HepG2 (cell line): ENCODE measurements around the gene SIX5. TPM values are rescaled to one million over a fixed set of nuclear protein-coding genes. Genes with fewer than 3 reads are reported as not detected.

Experiments used
- ATAC-seq: fragments of 200-7000 bp; cut with Tn5 transposase; 3 replicates; pipeline ENCODE4 v1.9.1; 2020; ENCODE audit warnings: mild to moderate bottlenecking, moderate library complexity
- BruUV-seq: library from RNA; stranded (reverse); fragments of 400-500 nt; replicated peaks from 2 replicates; lab custom pipeline; 2021; lab: Mats Ljungman, UMichigan
- CTCF ChIA-PET: fragments of 300-600 bp; formaldehyde crosslinking; extraction: SDS; loops from one replicate; lab custom pipeline; 2021; ENCODE audit warnings: low total read pairs, inconsistent platforms, low intra/inter-chr PET ratio; lab: Yijun Ruan, JAX
- POLR2A ChIA-PET: fragments of 350-600 bp; sonication (Branson Sonifier 250); formaldehyde crosslinking; loops from one replicate; lab custom pipeline; 2020; ENCODE audit warnings: antibody characterized with exemption, inconsistent platforms; lab: Yijun Ruan, JAX
- DNase-seq: peaks from one replicate; pipeline ENCODE4 v3.0.0-alpha.2; 2015; ENCODE audit warnings: low spot score
- FAIRE-seq: peaks from 3 replicates; lab custom pipeline; 2011; peaks lifted over from hg19 to GRCh38; lab: Jason Lieb, UNC
- H2AFZ ChIP-seq: one replicate; pipeline ENCODE4 v1.6.1; 2011; ENCODE audit warnings: low read length, inconsistent platforms
- H3K27ac ChIP-seq: fragments of 300-600 bp; 3 replicates; pipeline ENCODE4 v1.8.0; 2011; ENCODE audit warnings: mixed run types, mild to moderate bottlenecking, mixed read lengths, low read length, inconsistent platforms; ENCODE audit not compliant: insufficient read depth; ENCODE audit errors: extremely low read length
- H3K27me3 ChIP-seq, 2 experiments: fragments of 200-600 bp in 1 of 2; 2 replicates in 1 of 2; 3 replicates in 1 of 2; pipeline versions ENCODE4 v1.6.0 to v1.8.0; 2011; ENCODE audit warnings: low read length in 2 of 2, mild to moderate bottlenecking in 2 of 2, moderate library complexity in 2 of 2, inconsistent platforms in 1 of 2; ENCODE audit not compliant: insufficient read depth in 2 of 2, control insufficient read depth in 1 of 2
- H3K36me3 ChIP-seq, 2 experiments: fragments of 200-600 bp in 1 of 2; replicated peaks in 1 of 2; 2 replicates in 1 of 2; 3 replicates in 1 of 2; pipeline versions ENCODE4 v1.5.1 to v1.8.0; 2011; ENCODE audit warnings: low read length in 2 of 2, inconsistent platforms in 1 of 2; ENCODE audit not compliant: insufficient read depth in 2 of 2, control insufficient read depth in 1 of 2
- H3K4me1 ChIP-seq: 2 replicates; pipeline ENCODE4 v1.5.1; 2012; ENCODE audit warnings: low read length, inconsistent platforms; ENCODE audit not compliant: insufficient read depth
- H3K4me2 ChIP-seq: 2 replicates; pipeline ENCODE4 v1.6.0; 2011; ENCODE audit warnings: low read depth, low read length, inconsistent platforms
- H3K4me3 ChIP-seq, 3 experiments: fragments of 200-600 bp in 1 of 3; sonication (generic), shearing (Covaris generic) in 1 of 3; replicated peaks in 1 of 3; 2 replicates each; pipeline ENCODE4 v1.5.1; 2011 to 2016; ENCODE audit warnings: low read length in 3 of 3, inconsistent platforms in 2 of 3, low read depth in 2 of 3, mild to moderate bottlenecking in 2 of 3, control low read depth in 1 of 3, mixed read lengths in 1 of 3; ENCODE audit not compliant: insufficient read depth in 1 of 3
- H3K79me2 ChIP-seq: one replicate; pipeline ENCODE4 v1.6.1; 2011; ENCODE audit warnings: low read length, inconsistent platforms; ENCODE audit not compliant: insufficient read depth
- H3K9ac ChIP-seq: 2 replicates; pipeline ENCODE4 v1.6.0; 2011; ENCODE audit warnings: mild to moderate bottlenecking, low read depth, low read length, inconsistent platforms; ENCODE audit not compliant: insufficient read depth
- H3K9me3 ChIP-seq: 2 replicates; pipeline ENCODE4 v1.5.1; 2012; ENCODE audit warnings: mild to moderate bottlenecking, low read length
- H4K20me1 ChIP-seq: 2 replicates; pipeline ENCODE4 v1.6.0; 2011; ENCODE audit warnings: inconsistent platforms, mild to moderate bottlenecking, low read length, moderate library complexity; ENCODE audit not compliant: insufficient read depth
- MYC ChIP-seq: sonication (generic); formaldehyde crosslinking; IDR thresholded peaks from 2 replicates; pipeline ENCODE4 v1.9.0; 2021; ENCODE audit warnings: missing genetic modification reagents, borderline replicate concordance
- SNAPC4 ChIP-seq: sonication (generic); formaldehyde crosslinking; IDR thresholded peaks from 2 replicates; pipeline ENCODE4 v1.4.0; 2020; ENCODE audit warnings: mild to moderate bottlenecking, missing genetic modification reagents
- THAP9 ChIP-seq: sonication (generic); formaldehyde crosslinking; IDR thresholded peaks from 2 replicates; pipeline ENCODE4; 2020; ENCODE audit warnings: missing genetic modification reagents, mild to moderate bottlenecking, borderline replicate concordance
- ZNF275 ChIP-seq: sonication (generic); formaldehyde crosslinking; IDR thresholded peaks from 2 replicates; pipeline ENCODE4 v1.8.0; 2022; ENCODE audit warnings: missing genetic modification reagents, mild to moderate bottlenecking, inconsistent platforms, borderline replicate concordance
- ZNF34 ChIP-seq: sonication (generic); formaldehyde crosslinking; IDR thresholded peaks from 2 replicates; pipeline ENCODE4 v1.4.0; 2020; ENCODE audit warnings: mild to moderate bottlenecking, missing genetic modification reagents, borderline replicate concordance
- ZNF883 ChIP-seq: sonication (generic); formaldehyde crosslinking; IDR thresholded peaks from 2 replicates; pipeline ENCODE4 v1.5.1; 2020; ENCODE audit warnings: mild to moderate bottlenecking, missing genetic modification reagents; ENCODE audit errors: not compliant biosample characterization
- WGBS: methylation state at CpG from one replicate; pipeline ENCODE4 v1.1.6; 2017; ENCODE audit warnings: low lambda C conversion rate; 5-methylcytosine and 5-hydroxymethylcytosine counted together
- in situ Hi-C: cut with HindIII; loops from 2 replicates; pipeline ENCODE4 v1.10.0; 2017; ENCODE audit warnings: low pct_unique_long_range_greater_than_20kb; ENCODE audit not compliant: extremely low pct_ligation_motif_present
- intact Hi-C: fragments of 100-400 bp; cut with micrococcal nuclease; formaldehyde crosslinking; loops from one replicate; pipeline ENCODE4 v1.10.0; 2022; ENCODE audit not compliant: unreplicated experiment
- polyA plus RNA-seq, 8 experiments: library from polyadenylated mRNA; depleted of rRNA in 3 of 8; stranded (reverse) in 7 of 8; unstranded in 1 of 8; fragments of >200 nt; fragmentation: Illumina TruSeq in 4 of 8; extraction: Trizol in 4 of 8; gene quantifications; 2 replicates each; pipeline versions ENCODE4 v1.2.1 to v1.2.3, GENCODE V29; 2011 to 2016; ENCODE audit warnings: low read depth in 4 of 8, missing spikeins in 1 of 8, mixed read lengths in 1 of 8; ENCODE audit not compliant: insufficient read depth in 1 of 8
- total RNA-seq, 5 experiments: library from RNA; depleted of rRNA; stranded (reverse); fragments of >200 nt; fragmentation: Illumina TruSeq; extraction: Trizol; gene quantifications; 2 replicates each; pipeline ENCODE4 v1.2.3, GENCODE V29; 2016; ENCODE audit warnings: low read depth in 1 of 5

The SIX5 gene
- total and polyA plus RNA-seq, 2 of the 13 experiments (the other 11 are each of a cell fraction or from before 2014, with no cell fraction given), result 7.7 to 10.5 TPM

- ATAC-seq, result no peak
Observed at GRCh38 chr19:45777395-45777961, 8.4 kb upstream of the SIX5 start.

GRCh38 chr19:45774765-45775164 is 5.7 kb upstream of the SIX5 start:
- POLR2A ChIA-PET, result interaction anchor here (0.7 to 1.4 kb wide), 2 partner anchors 18 to 24 kb away, joined by 3 to 5 read pairs; no protein-coding TSS in a partner anchor
- Histone ChIP-seq H3K4me3 (no peak overlapping the region), H3K27ac (no peak overlapping the region), H3K79me2 (no peaks in the 10 kb centered on the region), H3K27me3 (no peaks in the 10 kb centered on the region), H4K20me1 (no peaks in the 10 kb centered on the region), H3K4me1 (peaks cover 27% of the 10 kb centered on the region), H3K4me2 (no peak overlapping the region), H3K36me3 (peaks cover 2 to 4% of the 10 kb centered on the region in 2 experiments; a peak in 2 of 5 replicates), H3K9ac (no peak overlapping the region), H2AFZ (no peak overlapping the region), H3K9me3 (no peaks in the 10 kb centered on the region)
- intact Hi-C loops, result no loop called here
- no TSS peak for BruUV-seq
- ATAC-seq (peak; percentile 9), FAIRE-seq (peak; percentile 37), DNase-seq (peak; percentile 63)
- 39% methylated on average over 9 of the region's 9 CpGs for WGBS
- CTCF ChIA-PET, result no interaction called here
- in situ Hi-C loops, result no loop called here
- TF ChIP-seq ZNF883 (no peak), SNAPC4 (CRISPR knock-in tag) (no peak), THAP9 (CRISPR knock-in tag) (no peak), MYC (CRISPR knock-in tag) (peak; percentile 46; the same call in 1 of the 2 replicates)

More at GRCh38 chr19:45777395-45777961, 8.4 kb upstream of the SIX5 start:
- TF ChIP-seq ZNF34 (CRISPR knock-in tag) (no peak), ZNF275 (CRISPR knock-in tag) (no peak)
- TF ChIP-seq, all 625 proteins: peak for 0
- ChIA-PET CTCF (no interaction called here), POLR2A (no interaction called here)
- H3K4me1 ChIP-seq, result peaks cover 47% of the 10 kb centered on the region
- DNase-seq, result no peak
- H3K4me3 ChIP-seq, result no peak overlapping the region
- no peaks in the 10 kb centered on the region for H3K27me3 ChIP-seq
- no peak overlapping the region for H3K27ac ChIP-seq
- no peak overlapping the region for H2AFZ ChIP-seq
- H3K9me3 ChIP-seq, result no peaks in the 10 kb centered on the region
- H3K79me2 ChIP-seq, result no peaks in the 10 kb centered on the region
- no peak for FAIRE-seq
- no peak overlapping the region for H3K4me2 ChIP-seq
- in situ Hi-C loops (no loop called here), intact Hi-C loops (no loop called here)
- no TSS peak for BruUV-seq
- WGBS, result 97% methylated on average over 22 of the region's 34 CpGs
- peaks cover 2 to 4% of the 10 kb centered on the region in 2 experiments; a peak in 2 of 5 replicates for H3K36me3 ChIP-seq
- H4K20me1 ChIP-seq, result peaks cover 4% of the 10 kb centered on the region; the same call in 1 of the 2 replicates
- no peak overlapping the region for H3K9ac ChIP-seq
